Stimulated activated CD4-positive, alpha-beta T cell treated with anti-CD3 and anti-CD28 coated beads, Interleukin-4, amount 100 ng/mL, for 48 hours (primary cell): ENCODE data around the gene COMT.
"Not testable (repeated sequence)": the region's sequence is repeated elsewhere in the genome, so short reads cannot be mapped to it uniquely, and the experiment has no call there.

Experiments used
- DNase-seq, 2 donors: peaks; one replicate each; pipeline ENCODE4 v3.0.0-alpha.2; 2020; ENCODE audit warnings: low read depth in 2 of 2

The COMT gene

GRCh38 chr22:19941365-19942082, at the start of gene COMT, which contains the start of gene TXNRD2:
Gene COMT (plus strand): TSS chr22:19941772. CDS start chr22:19962527, 20,755 bp downstream.
Gene TXNRD2 (minus strand): TSS chr22:19941818. CDS start chr22:19941803, 15 bp downstream.
- peak; percentile 67 for DNase-seq

- DNase-seq, result peak; percentile 45 to 53
These were observed 49.2 kb upstream of the COMT start for GRCh38 chr22:19892257-19892879.

GRCh38 chr22:19892925-19893324, 48.6 kb upstream of the COMT start:
- DNase-seq, result no peak

DNA sequence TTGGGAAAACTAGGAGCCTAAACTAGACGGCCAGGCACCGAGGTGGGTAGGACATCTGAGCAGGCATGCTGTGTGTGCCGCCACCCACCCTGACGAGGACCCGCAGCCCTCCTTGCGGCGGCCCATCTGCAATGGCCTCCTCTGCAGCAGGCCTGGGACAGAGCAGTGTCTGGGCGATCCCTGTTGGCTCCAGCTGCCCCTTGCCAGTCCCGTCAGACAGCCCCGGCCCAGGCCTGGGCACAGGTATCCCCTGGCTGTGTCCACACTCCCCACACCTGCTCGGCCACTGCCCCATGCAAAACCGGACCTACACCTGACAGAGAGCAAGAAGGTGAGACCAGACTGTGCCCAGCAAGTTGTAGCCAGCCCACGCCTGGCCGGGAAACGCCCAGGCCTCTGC, 48.2 kb upstream of the COMT start:
- no peak for DNase-seq

DNA sequence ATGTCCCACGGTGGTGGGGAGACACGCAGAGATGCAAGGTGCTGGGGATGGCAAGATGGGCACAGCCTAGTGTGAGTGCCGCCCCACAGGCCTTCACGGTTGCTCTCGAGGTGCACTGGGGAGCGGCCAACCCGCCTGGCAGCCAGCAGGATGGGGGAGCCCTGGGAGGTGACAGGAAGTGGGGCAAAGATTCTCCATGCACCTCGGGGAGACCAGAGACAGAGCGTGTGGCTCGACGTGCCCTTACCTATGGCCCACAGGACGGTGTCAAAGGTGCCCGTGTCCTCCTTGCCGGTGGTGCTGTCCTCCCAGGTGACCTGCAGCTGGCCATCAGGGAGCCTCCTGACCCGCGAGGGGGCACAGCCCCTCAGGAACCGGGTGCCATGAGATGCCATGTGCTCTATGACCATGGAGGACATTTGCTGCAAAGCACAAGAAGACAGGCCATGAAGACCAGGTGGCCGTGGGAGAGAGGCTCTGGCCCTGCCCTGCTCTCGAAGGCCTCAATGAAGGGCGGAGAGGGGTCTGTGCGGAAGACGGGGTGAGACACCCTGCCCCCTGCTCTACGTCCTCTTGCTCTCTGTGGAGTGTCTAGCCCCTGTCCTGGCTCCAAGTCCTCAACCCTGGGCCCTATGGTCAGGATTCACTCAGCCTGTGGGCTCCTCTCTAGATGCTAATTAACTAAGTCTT, 46.3 kb upstream of the COMT start:
- no peak for DNase-seq

- DNase-seq, result no peak
These were observed 44.8 kb upstream of the COMT start for GRCh38 chr22:19896665-19897355.

DNA sequence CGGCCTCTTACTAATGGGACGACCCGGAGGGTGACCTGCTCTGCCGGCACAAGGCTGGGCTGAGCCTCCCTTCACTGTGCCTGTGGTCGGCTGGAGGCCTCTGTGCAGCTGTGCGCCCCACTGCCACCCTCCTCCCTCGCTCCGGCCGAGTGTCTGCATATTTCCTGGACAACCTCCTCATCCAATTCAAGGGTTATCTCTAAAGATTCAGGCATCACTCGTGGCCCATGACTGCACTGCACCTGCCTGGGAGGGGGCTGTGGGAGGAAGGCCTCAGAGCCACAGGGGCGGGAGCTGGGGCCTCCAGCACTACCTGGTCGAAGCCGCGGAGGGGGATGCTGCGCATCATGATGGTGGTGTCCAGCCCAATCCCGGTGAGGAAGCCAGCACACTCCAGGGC, 43.8 kb upstream of the COMT start:
- DNase-seq, result no peak

DNA sequence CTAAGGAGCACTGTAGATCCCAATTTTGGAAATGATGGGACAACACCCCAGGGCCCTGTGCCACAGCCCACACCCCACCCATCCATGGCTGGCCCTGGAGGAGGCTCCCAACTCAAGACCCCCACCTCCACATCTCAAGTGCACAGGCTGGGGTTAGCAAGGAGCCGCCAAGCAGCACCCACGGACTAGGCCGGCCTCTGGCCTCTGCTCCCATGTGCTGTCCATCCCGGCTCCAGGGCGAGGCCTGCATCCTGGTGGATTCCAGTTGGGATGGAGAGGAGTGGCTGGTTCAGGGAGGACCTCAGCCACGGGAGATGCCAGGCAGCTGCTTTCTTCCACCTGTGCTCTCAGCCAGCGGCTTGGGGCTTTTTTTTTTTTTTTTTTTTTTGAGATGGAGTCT, 43.4 kb upstream of the COMT start:
- DNase-seq, result no peak

- no peak for DNase-seq
These were observed 42.6 kb upstream of the COMT start for GRCh38 chr22:19898831-19899567.

GRCh38 chr22:19900707-19901436, 40.7 kb upstream of the COMT start:
- no peak for DNase-seq

GRCh38 chr22:19901577-19902244, 39.9 kb upstream of the COMT start:
- no peak for DNase-seq

- no peak for DNase-seq
These were observed 39.3 kb upstream of the COMT start for GRCh38 chr22:19902245-19902715.

GRCh38 chr22:19903031-19903430, 38.5 kb upstream of the COMT start:
- DNase-seq, result no peak

DNA sequence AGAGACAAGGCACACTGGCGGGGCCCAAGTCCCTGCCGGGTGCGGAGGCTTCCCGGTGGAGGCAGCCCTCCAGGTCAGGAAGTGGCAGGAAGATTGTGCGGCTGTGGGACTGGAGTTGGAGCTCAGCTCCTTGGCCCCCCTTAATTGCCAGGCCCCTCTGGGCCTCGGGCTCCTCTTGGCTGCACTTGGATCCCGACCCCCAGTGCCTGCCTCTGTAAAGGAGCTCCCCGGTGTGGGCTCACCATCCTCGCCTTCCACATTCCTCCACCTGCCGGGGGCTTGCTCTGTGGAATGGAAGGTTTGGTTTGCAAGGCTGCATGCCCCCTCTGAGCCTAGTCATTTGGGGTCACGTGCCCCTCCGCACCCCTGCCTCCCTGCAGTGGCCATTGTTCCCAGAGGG, 38.1 kb upstream of the COMT start:
- DNase-seq, result no peak

GRCh38 chr22:19904174-19904856, 37.3 kb upstream of the COMT start:
- no peak for DNase-seq

- no peak for DNase-seq
These were observed 36.6 kb upstream of the COMT start for GRCh38 chr22:19904935-19905334.

GRCh38 chr22:19905347-19906276, 36.0 kb upstream of the COMT start:
- no peak for DNase-seq

GRCh38 chr22:19906864-19907263, 34.7 kb upstream of the COMT start:
- DNase-seq, result not testable (repeated sequence)
